ENCODE data around the gene GNAI3. TPM values are rescaled to one million over a fixed set of nuclear protein-coding genes. Genes with fewer than 3 reads are reported as not detected.

GNAI3 gene
- polyA plus RNA-seq, 1 donor from 2014 or later: 10.6 TPM

- H3F3A ChIP-seq (ENCODE audit: insufficient read depth, low read length, poor library complexity, severe bottlenecking): no peaks in the 10 kb centered on the region
- no peak overlapping the region for H2AFZ ChIP-seq (ENCODE audit: low read depth, low read length)
- H3K9me2 ChIP-seq (ENCODE audit: insufficient read depth, low read length): no peaks in the 10 kb centered on the region
- H3K4me3 ChIP-seq (ENCODE audit: low read length): no peak overlapping the region
- no peaks in the 10 kb centered on the region for H3K79me2 ChIP-seq (replicated peaks; ENCODE audit: insufficient read depth, low read length)
- H3K36me3 ChIP-seq (ENCODE audit: insufficient read depth, low read length): no peaks in the 10 kb centered on the region
- H3K4me2 ChIP-seq (ENCODE audit: low read length): no peak overlapping the region
- no peaks in the 10 kb centered on the region for H3K27me3 ChIP-seq (ENCODE audit: insufficient read depth, low read depth, low read length)
- H3K27ac ChIP-seq (ENCODE audit: low read length): no peak overlapping the region
- no peaks in the 10 kb centered on the region for H3K9me3 ChIP-seq (ENCODE audit: low read length)
- no peaks in the 10 kb centered on the region for H4K20me1 ChIP-seq (ENCODE audit: insufficient read depth)
- H3K9ac ChIP-seq (ENCODE audit: low read length): no peak overlapping the region
- TF ChIP-seq TAF1 (IDR thresholded peaks at IDR 0.05; ENCODE audit: low read depth) (no peak), RAD21 (conservative IDR thresholded peaks at IDR 0.05) (no peak), SMC3 (conservative IDR thresholded peaks at IDR 0.05; ENCODE audit: poor library complexity) (no peak), EZH2 (IDR thresholded peaks at IDR 0.05; ENCODE audit: borderline replicate concordance, insufficient read depth, low read length, poor library complexity, severe bottlenecking) (no peak), EP300 (conservative IDR thresholded peaks at IDR 0.05; ENCODE audit: poor library complexity, severe bottlenecking) (no peak), POLR2AphosphoS5 (IDR thresholded peaks at IDR 0.05) (no peak), MXI1 (conservative IDR thresholded peaks at IDR 0.05; ENCODE audit: poor library complexity, severe bottlenecking) (no peak)
- TF ChIP-seq, protein P1, sequence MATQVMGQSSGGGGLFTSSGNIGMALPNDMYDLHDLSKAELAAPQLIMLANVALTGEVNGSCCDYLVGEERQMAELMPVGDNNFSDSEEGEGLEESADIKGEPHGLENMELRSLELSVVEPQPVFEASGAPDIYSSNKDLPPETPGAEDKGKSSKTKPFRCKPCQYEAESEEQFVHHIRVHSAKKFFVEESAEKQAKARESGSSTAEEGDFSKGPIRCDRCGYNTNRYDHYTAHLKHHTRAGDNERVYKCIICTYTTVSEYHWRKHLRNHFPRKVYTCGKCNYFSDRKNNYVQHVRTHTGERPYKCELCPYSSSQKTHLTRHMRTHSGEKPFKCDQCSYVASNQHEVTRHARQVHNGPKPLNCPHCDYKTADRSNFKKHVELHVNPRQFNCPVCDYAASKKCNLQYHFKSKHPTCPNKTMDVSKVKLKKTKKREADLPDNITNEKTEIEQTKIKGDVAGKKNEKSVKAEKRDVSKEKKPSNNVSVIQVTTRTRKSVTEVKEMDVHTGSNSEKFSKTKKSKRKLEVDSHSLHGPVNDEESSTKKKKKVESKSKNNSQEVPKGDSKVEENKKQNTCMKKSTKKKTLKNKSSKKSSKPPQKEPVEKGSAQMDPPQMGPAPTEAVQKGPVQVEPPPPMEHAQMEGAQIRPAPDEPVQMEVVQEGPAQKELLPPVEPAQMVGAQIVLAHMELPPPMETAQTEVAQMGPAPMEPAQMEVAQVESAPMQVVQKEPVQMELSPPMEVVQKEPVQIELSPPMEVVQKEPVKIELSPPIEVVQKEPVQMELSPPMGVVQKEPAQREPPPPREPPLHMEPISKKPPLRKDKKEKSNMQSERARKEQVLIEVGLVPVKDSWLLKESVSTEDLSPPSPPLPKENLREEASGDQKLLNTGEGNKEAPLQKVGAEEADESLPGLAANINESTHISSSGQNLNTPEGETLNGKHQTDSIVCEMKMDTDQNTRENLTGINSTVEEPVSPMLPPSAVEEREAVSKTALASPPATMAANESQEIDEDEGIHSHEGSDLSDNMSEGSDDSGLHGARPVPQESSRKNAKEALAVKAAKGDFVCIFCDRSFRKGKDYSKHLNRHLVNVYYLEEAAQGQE (IDR thresholded peaks at IDR 0.05; ENCODE audit: borderline replicate concordance): no peak
- TF ChIP-seq, protein P2, sequence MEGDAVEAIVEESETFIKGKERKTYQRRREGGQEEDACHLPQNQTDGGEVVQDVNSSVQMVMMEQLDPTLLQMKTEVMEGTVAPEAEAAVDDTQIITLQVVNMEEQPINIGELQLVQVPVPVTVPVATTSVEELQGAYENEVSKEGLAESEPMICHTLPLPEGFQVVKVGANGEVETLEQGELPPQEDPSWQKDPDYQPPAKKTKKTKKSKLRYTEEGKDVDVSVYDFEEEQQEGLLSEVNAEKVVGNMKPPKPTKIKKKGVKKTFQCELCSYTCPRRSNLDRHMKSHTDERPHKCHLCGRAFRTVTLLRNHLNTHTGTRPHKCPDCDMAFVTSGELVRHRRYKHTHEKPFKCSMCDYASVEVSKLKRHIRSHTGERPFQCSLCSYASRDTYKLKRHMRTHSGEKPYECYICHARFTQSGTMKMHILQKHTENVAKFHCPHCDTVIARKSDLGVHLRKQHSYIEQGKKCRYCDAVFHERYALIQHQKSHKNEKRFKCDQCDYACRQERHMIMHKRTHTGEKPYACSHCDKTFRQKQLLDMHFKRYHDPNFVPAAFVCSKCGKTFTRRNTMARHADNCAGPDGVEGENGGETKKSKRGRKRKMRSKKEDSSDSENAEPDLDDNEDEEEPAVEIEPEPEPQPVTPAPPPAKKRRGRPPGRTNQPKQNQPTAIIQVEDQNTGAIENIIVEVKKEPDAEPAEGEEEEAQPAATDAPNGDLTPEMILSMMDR (IDR thresholded peaks at IDR 0.05; ENCODE audit: poor library complexity, severe bottlenecking): no peak
Measured at GRCh38 chr1:109535481-109535880, 12.9 kb upstream of the GNAI3 start.

GRCh38 chr1:109535971-109536491 is 12.4 kb upstream of the GNAI3 start:
- Histone ChIP-seq H3K4me3 (ENCODE audit: low read length) (no peak overlapping the region), H2AFZ (ENCODE audit: low read depth, low read length) (no peak overlapping the region), H3F3A (ENCODE audit: insufficient read depth, low read length, poor library complexity, severe bottlenecking) (no peaks in the 10 kb centered on the region), H3K9me2 (ENCODE audit: insufficient read depth, low read length) (no peaks in the 10 kb centered on the region), H3K9me3 (ENCODE audit: low read length) (no peaks in the 10 kb centered on the region), H3K36me3 (ENCODE audit: insufficient read depth, low read length) (no peaks in the 10 kb centered on the region), H3K4me2 (ENCODE audit: low read length) (no peak overlapping the region), H3K79me2 (replicated peaks; ENCODE audit: insufficient read depth, low read length) (no peaks in the 10 kb centered on the region), H3K9ac (ENCODE audit: low read length) (no peak overlapping the region), H3K27me3 (ENCODE audit: insufficient read depth, low read depth, low read length) (no peaks in the 10 kb centered on the region), H3K27ac (ENCODE audit: low read length) (no peak overlapping the region), H4K20me1 (ENCODE audit: insufficient read depth) (no peaks in the 10 kb centered on the region)
- TF ChIP-seq POLR2AphosphoS5 (IDR thresholded peaks at IDR 0.05): no peak
- no peak for TF ChIP-seq MXI1 (conservative IDR thresholded peaks at IDR 0.05; ENCODE audit: poor library complexity, severe bottlenecking)
- TF ChIP-seq, protein P2 (IDR thresholded peaks at IDR 0.05; ENCODE audit: poor library complexity, severe bottlenecking): no peak
- TF ChIP-seq, protein P1 (IDR thresholded peaks at IDR 0.05; ENCODE audit: borderline replicate concordance): no peak

Measured in neural cell (in vitro differentiated cells).